MM.1S (cell line): ENCODE measurements around the gene OPRM1.

ENCODE experiments used
- DNase-seq: peaks from one replicate; pipeline ENCODE4 v3.0.0-alpha.2; 2015
- H2AFZ ChIP-seq: fragments of 300-600 bp; sonication (generic); 2 replicates; pipeline ENCODE4 v1.6.0; 2016; ENCODE audit warnings: antibody characterized with exemption, low read length
- H3F3A ChIP-seq: fragments of 300-600 bp; sonication (generic); 2 replicates; pipeline ENCODE4 v1.6.1; 2016; ENCODE audit warnings: mild to moderate bottlenecking, antibody characterized with exemption, low read length, moderate library complexity, mixed read lengths; ENCODE audit not compliant: insufficient read depth
- H3K27ac ChIP-seq: fragments of 300-600 bp; sonication (generic); 2 replicates; pipeline ENCODE4 v1.5.1; 2016; ENCODE audit warnings: mild to moderate bottlenecking, low read length
- H3K27me3 ChIP-seq: fragments of 300-600 bp; sonication (generic); replicated peaks from 2 replicates; pipeline ENCODE4 v1.6.0; 2016; ENCODE audit warnings: low read length; ENCODE audit not compliant: insufficient read depth
- H3K36me3 ChIP-seq: fragments of 300-600 bp; sonication (generic); replicated peaks from 2 replicates; pipeline ENCODE4 v1.6.1; 2016; ENCODE audit warnings: mild to moderate bottlenecking, low read length, mixed read lengths; ENCODE audit not compliant: insufficient read depth
- H3K4me1 ChIP-seq: fragments of 300-600 bp; sonication (generic); 2 replicates; pipeline ENCODE4 v1.6.1; 2016; ENCODE audit warnings: low read length, mixed read lengths
- H3K4me2 ChIP-seq: fragments of 300-600 bp; sonication (generic); 2 replicates; pipeline ENCODE4 v1.6.0; 2016; ENCODE audit warnings: low read depth, low read length
- H3K4me3 ChIP-seq: fragments of 300-600 bp; sonication (generic); 2 replicates; pipeline ENCODE4 v1.5.1; 2016; ENCODE audit warnings: low read length, mixed read lengths
- H3K79me2 ChIP-seq: fragments of 300-600 bp; sonication (generic); 2 replicates; pipeline ENCODE4 v1.6.1; 2016; ENCODE audit warnings: mixed run types, low read length, mixed read lengths
- H3K9ac ChIP-seq: fragments of 300-600 bp; sonication (generic); 2 replicates; pipeline ENCODE4 v1.6.1; 2016; ENCODE audit warnings: low read length, mixed read lengths
- H3K9me2 ChIP-seq: fragments of 300-600 bp; sonication (generic); replicated peaks from 2 replicates; pipeline ENCODE4 v1.6.1; 2016; ENCODE audit warnings: mild to moderate bottlenecking, low read length, mixed read lengths; ENCODE audit not compliant: insufficient read depth
- H3K9me3 ChIP-seq: fragments of 300-600 bp; sonication (generic); replicated peaks from 2 replicates; pipeline ENCODE4 v1.6.1; 2016; ENCODE audit warnings: mild to moderate bottlenecking, low read length, mixed read lengths; ENCODE audit not compliant: insufficient read depth
- H4K20me1 ChIP-seq: fragments of 300-600 bp; sonication (generic); 2 replicates; pipeline ENCODE4 v1.6.1; 2016; ENCODE audit warnings: mild to moderate bottlenecking, low read length, moderate library complexity, mixed read lengths; ENCODE audit not compliant: insufficient read depth
- CTCF ChIP-seq: fragments of 300-600 bp; sonication (generic); IDR thresholded peaks from 2 replicates; pipeline ENCODE4 v1.5.1; 2016; ENCODE audit warnings: antibody characterized with exemption, low read length, mixed read lengths
- EZH2 ChIP-seq: fragments of 300-600 bp; sonication (generic); optimal IDR thresholded peaks from 2 replicates; pipeline ENCODE3; 2017; ENCODE audit warnings: low read depth, mild to moderate bottlenecking, antibody characterized with exemption, low read length, mixed read lengths
- EZH2phosphoT487 ChIP-seq: fragments of 300-600 bp; sonication (generic); IDR thresholded peaks from 2 replicates; pipeline ENCODE4 v1.6.1; 2018; ENCODE audit warnings: antibody characterized with exemption, low read length

Gene OPRM1

DNA sequence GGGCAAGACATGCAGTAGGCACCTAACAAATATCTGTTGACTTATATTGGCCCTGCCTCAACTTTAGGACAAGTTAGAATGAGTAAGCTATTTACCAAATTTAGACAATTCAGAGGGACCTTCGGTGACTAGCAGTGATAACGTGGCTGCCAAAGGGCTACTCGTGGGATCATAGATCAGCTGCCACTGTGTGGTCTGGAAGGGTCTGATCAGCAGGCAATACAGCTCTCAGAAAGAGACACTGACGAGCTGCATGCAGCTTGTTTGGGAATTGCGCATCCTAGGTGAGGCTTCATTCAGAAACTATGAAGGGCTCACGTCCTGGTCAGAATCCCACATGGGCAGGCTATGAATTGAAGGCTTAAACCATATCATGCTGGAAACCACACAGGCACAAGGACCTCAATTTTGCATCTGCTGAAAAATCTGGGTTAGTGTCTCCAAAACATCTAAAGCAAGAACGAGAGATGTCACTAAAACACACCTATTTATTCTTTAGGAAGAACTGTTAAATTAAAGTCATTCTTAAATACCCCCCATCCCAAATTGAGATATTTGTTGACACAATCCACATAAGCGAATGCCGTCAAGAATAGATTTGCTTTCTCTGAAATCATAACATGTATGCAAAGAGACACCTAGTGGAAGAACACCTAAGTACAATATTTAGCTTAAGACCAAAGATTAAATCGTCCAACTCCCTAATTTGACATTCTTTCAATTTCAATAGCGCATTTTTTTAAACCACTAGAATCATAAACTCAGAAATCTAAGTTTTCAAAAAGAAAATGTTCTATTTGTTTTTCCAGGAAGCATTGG, 238.0 kb downstream of the OPRM1 start:
- no peaks in the 10 kb centered on the region for H3K79me2 ChIP-seq
- H3F3A ChIP-seq, result no peaks in the 10 kb centered on the region
- no peaks in the 10 kb centered on the region for H4K20me1 ChIP-seq
- H3K9me2 ChIP-seq, result no peaks in the 10 kb centered on the region
- no peaks in the 10 kb centered on the region for H3K36me3 ChIP-seq
- no peaks in the 10 kb centered on the region for H3K9me3 ChIP-seq
- H3K27me3 ChIP-seq, result no peaks in the 10 kb centered on the region
- H3K27ac ChIP-seq, result no peak overlapping the region
- H2AFZ ChIP-seq, result no peak overlapping the region
- TF ChIP-seq EZH2 (no peak), CTCF (peak; percentile 34; the same call in 1 of the 2 replicates)
- no peak overlapping the region for H3K4me2 ChIP-seq
- peak; percentile 34 for DNase-seq
- no peaks in the 10 kb centered on the region for H3K4me1 ChIP-seq
- H3K4me3 ChIP-seq, result no peak overlapping the region
- H3K9ac ChIP-seq, result no peak overlapping the region

DNA sequence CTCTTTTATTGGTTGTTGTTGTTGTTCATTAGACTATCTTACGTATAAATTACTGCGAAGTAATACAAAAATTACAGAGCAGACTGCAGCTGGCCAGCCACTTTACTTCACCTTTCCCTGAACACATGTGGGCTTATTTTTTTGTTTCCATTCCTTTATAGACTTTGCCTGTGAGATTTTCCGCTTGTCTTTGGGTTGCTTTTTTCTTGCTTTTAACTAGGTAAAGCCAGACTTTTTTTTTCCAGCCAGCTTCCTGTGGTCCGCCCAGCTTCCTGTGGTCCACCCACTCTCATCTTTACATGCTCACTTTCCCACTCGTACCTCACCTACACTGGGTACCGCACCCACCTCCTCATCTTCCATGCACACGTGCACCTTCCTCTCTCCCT, 238.6 kb downstream of the OPRM1 start:
- no peak overlapping the region for H3K4me3 ChIP-seq
- no peak overlapping the region for H3K9ac ChIP-seq
- H4K20me1 ChIP-seq, result no peaks in the 10 kb centered on the region
- H3F3A ChIP-seq, result no peaks in the 10 kb centered on the region
- TF ChIP-seq CTCF, result no peak
- no peak for TF ChIP-seq EZH2
- TF ChIP-seq EZH2phosphoT487, result no peak
- H3K4me1 ChIP-seq, result no peaks in the 10 kb centered on the region
- no peak overlapping the region for H2AFZ ChIP-seq
- no peaks in the 10 kb centered on the region for H3K27me3 ChIP-seq
- H3K4me2 ChIP-seq, result no peak overlapping the region
- H3K36me3 ChIP-seq, result no peaks in the 10 kb centered on the region
- H3K27ac ChIP-seq, result no peak overlapping the region
- H3K79me2 ChIP-seq, result no peaks in the 10 kb centered on the region
- no peaks in the 10 kb centered on the region for H3K9me3 ChIP-seq
- DNase-seq, result no peak
- H3K9me2 ChIP-seq, result no peaks in the 10 kb centered on the region

DNA sequence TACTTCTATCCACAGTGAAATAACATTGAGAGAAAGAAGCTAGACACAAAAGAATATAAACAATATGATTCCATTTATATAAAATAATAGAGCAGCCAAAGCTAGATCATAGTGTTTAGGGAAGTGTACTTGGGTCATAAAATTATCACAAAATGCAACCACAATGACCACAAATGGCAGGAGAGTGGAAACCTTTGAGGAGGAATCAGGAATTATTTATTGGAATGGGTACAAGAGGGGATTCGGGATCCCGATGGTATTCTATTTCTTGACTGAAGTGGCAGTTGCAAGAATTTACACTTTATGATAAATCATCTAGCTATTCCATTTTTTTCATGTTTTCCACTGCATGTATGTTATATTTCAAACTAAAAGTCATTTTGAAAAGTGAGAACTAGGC, 241.5 kb downstream of the OPRM1 start:
- no peaks in the 10 kb centered on the region for H3K27me3 ChIP-seq
- no peaks in the 10 kb centered on the region for H3K4me1 ChIP-seq
- no peaks in the 10 kb centered on the region for H3K9me2 ChIP-seq
- no peak overlapping the region for H3K4me3 ChIP-seq
- H3K4me2 ChIP-seq, result no peak overlapping the region
- no peak overlapping the region for H3K27ac ChIP-seq
- H4K20me1 ChIP-seq, result no peaks in the 10 kb centered on the region
- no peak for DNase-seq
- H3F3A ChIP-seq, result no peaks in the 10 kb centered on the region
- TF ChIP-seq EZH2 (no peak), EZH2phosphoT487 (no peak), CTCF (no peak)
- no peaks in the 10 kb centered on the region for H3K79me2 ChIP-seq
- no peak overlapping the region for H2AFZ ChIP-seq
- no peaks in the 10 kb centered on the region for H3K9me3 ChIP-seq
- no peak overlapping the region for H3K9ac ChIP-seq
- no peaks in the 10 kb centered on the region for H3K36me3 ChIP-seq
